HUES64 (cell line): Measurements from ENCODE around the gene SLC8B1.

ENCODE experiments used
- H3K27ac ChIP-seq: 2 replicates; pipeline ENCODE4 v1.7.0; 2013; ENCODE audit warnings: low read depth, low read length, inconsistent platforms
- H3K27me3 ChIP-seq: 2 replicates; pipeline ENCODE4 v1.6.1; 2013; ENCODE audit warnings: mild to moderate bottlenecking, low read length; ENCODE audit not compliant: insufficient read depth
- H3K36me3 ChIP-seq: 2 replicates; pipeline ENCODE4 v1.6.1; 2013; ENCODE audit warnings: mild to moderate bottlenecking, low read length; ENCODE audit not compliant: insufficient read depth
- H3K4me1 ChIP-seq: 2 replicates; pipeline ENCODE4 v1.6.1; 2013; ENCODE audit warnings: mild to moderate bottlenecking, low read length, moderate library complexity; ENCODE audit not compliant: insufficient read depth
- H3K4me3 ChIP-seq: 2 replicates; pipeline ENCODE4 v1.5.1; 2013; ENCODE audit warnings: mild to moderate bottlenecking, low read length, moderate library complexity
- H3K9ac ChIP-seq: 2 replicates; pipeline ENCODE4 v1.6.1; 2013; ENCODE audit warnings: mild to moderate bottlenecking, low read depth, low read length
- H3K9me3 ChIP-seq: 2 replicates; pipeline ENCODE4 v1.6.1; 2013; ENCODE audit warnings: low read depth, low read length; ENCODE audit not compliant: insufficient read depth
- WGBS: fragments of 150-250, 120-280 bp; methylation state at CpG from one replicate; pipeline ENCODE4 v1.1.7; 2013; ENCODE audit warnings: missing lambda C conversion rate; 5-methylcytosine and 5-hydroxymethylcytosine counted together

Gene SLC8B1

GRCh38 chr12:113251404-113252070 lies 83.4 kb downstream of the SLC8B1 start:
- no peak overlapping the region for H3K4me3 ChIP-seq
- H3K27me3 ChIP-seq: no peaks in the 10 kb centered on the region
- peaks cover 12% of the 10 kb centered on the region for H3K4me1 ChIP-seq
- H3K27ac ChIP-seq: no peak overlapping the region
- H3K36me3 ChIP-seq: no peaks in the 10 kb centered on the region
- 93% methylated on average over 16 of the region's 16 CpGs for WGBS
- no peak overlapping the region for H3K9ac ChIP-seq
- H3K9me3 ChIP-seq: no peaks in the 10 kb centered on the region

- Histone ChIP-seq H3K9ac (no peak overlapping the region), H3K4me1 (peaks cover 19% of the 10 kb centered on the region), H3K4me3 (no peak overlapping the region), H3K36me3 (no peaks in the 10 kb centered on the region), H3K27me3 (no peaks in the 10 kb centered on the region), H3K27ac (no peak overlapping the region), H3K9me3 (no peaks in the 10 kb centered on the region)
- WGBS: 95% methylated on average over 6 of the region's 6 CpGs
These were observed 84.9 kb downstream of the SLC8B1 start for GRCh38 chr12:113250045-113250444.

GRCh38 chr12:113249546-113249945 lies 85.4 kb downstream of the SLC8B1 start:
- Histone ChIP-seq H3K9ac (no peak overlapping the region), H3K4me3 (no peak overlapping the region), H3K36me3 (no peaks in the 10 kb centered on the region), H3K27ac (no peak overlapping the region), H3K27me3 (no peaks in the 10 kb centered on the region), H3K4me1 (peaks cover 23% of the 10 kb centered on the region), H3K9me3 (no peaks in the 10 kb centered on the region)
- 94% methylated on average over 12 of the region's 12 CpGs for WGBS

- no peak overlapping the region for H3K9ac ChIP-seq
- peaks cover 27% of the 10 kb centered on the region for H3K4me1 ChIP-seq
- H3K36me3 ChIP-seq: no peaks in the 10 kb centered on the region
- 96% methylated on average over 11 of the region's 11 CpGs for WGBS
- H3K4me3 ChIP-seq: no peak overlapping the region
- H3K9me3 ChIP-seq: no peaks in the 10 kb centered on the region
- no peaks in the 10 kb centered on the region for H3K27me3 ChIP-seq
- no peak overlapping the region for H3K27ac ChIP-seq
These were observed 86.0 kb downstream of the SLC8B1 start for GRCh38 chr12:113248842-113249435.
